GM18873 (cell line): ENCODE data around the gene ITIH3.

Experiments
- ATAC-seq: cut with Tn5 transposase; IDR thresholded peaks from one replicate; pipeline ENCODE4 v1.9.1; 2021; ENCODE audit warnings: mild to moderate bottlenecking, moderate library complexity, moderate number of reproducible peaks; ENCODE audit not compliant: unreplicated experiment, low FRiP score

ITIH3 gene

DNA sequence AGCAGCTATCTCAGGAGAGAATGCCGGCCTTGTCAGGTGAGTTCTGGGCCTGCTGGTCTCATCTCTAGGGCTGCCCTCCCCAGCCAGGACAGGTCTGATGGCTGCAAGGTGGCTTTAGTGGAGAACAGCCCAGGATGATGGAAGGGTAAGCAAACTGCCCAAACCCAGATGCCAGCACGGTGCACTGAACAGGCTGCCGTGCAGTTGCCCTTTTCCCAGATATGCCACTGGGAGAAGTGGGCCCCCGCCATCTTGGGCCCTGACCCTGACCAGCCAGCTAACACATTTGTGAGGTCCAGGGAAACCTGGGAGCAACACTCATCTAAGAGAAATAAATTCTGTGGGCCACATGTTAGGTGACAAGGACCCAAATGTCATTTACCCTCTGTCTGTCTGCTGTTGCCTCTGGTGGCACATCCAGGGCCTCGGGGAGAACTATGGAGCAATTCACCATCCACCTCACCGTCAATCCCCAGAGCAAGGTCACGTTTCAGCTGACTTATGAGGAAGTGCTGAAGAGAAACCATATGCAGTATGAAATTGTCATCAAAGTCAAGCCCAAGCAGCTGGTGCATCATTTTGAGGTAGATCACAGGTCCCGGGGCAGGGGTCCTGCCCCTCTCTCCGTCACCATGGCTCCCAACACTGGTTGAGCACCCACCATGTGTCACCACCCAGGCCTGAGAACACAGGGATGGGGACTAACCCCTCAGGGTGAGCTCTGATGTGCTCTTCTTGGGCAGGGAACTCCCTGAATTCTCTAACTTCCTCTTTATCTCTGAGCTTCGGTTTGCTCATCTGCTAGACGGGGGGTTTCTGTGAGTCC is 15.4 kb upstream of the ITIH3 start:
- no peak for ATAC-seq

DNA sequence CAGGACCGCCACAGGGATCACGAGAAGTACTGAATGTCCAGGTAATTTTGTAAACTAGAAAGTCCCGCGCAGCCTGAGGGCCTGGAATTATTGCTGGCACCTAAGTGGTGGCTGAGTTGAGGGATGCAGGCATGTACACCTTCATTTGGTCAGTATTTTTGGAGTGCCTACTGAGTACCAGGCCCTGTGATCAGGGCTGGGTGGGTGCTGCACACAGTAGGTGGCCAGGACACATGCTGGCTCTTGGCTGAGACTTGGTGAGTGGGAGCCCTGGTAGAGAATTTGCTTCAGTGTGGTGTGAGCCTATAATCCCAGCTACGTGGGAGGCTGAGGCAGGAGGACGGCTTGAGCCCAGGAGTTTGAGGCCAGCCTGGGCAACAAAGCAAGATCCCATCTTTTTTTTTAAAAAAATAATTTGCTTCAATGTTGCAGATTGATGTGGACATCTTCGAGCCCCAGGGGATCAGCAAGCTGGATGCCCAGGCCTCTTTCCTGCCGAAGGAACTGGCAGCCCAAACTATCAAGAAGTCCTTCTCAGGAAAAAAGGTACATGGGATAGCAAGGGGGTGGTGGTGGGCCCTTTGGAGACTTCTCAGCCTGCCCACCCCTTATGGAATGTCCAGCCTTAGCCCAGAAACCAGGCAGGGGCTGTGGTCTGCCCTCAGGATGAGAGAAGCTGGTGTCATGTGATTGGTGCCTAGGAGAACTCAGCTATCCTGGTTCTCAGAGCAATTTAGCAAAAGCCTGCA is 14.6 kb upstream of the ITIH3 start:
- no peak for ATAC-seq

DNA sequence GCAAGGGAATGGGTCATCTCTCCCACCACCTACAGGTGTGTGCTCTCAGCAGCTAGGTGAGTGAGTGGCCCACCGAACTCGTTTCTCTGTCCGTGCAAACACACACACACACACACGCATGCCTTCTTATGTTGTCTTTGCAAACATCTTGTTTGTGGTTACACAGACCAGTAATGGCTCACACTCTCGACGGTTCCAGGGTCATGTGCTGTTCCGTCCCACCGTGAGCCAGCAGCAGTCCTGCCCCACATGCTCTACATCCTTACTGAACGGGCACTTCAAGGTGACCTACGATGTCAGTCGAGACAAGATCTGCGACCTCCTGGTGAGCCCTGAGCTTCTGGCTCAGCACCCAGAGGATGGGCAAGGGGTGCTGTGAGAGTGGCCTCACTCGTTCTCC is 12.9 kb upstream of the ITIH3 start:
- no peak for ATAC-seq

DNA sequence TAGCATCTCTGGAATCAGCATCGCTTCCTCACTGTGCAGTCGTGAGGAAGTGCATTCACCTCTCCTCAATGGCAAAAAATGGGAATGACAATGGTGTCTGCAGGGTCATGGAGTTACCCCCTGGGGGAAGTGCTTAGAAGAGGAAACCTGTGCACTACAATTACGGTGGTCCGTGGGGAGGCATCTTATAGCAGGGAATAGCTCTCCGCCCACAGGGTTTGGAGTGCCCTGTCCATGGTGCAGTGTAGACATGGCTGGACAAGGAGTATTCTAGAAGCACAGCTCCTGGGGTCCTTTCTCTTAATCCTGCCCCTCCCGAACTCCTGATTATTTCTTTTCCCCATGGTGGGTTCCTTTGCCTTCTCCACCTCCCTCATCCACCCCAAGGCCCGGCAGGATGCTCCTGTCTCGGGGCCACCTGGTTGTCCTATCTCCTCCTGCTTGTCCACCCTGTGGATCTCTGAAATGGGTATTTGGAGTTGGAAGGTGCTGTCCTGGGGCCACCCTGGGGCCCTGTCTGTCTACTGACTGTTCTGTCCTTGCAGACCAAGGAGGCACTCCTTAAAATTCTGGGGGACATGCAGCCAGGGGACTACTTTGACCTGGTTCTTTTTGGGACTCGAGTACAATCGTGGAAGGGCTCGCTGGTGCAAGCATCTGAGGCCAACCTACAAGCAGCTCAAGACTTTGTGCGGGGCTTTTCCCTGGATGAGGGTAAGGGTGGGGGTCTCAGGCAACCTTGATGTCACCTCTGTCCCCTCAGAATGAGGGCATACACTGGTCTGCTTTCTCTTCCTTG is 12.0 kb upstream of the ITIH3 start:
- ATAC-seq = no peak

DNA sequence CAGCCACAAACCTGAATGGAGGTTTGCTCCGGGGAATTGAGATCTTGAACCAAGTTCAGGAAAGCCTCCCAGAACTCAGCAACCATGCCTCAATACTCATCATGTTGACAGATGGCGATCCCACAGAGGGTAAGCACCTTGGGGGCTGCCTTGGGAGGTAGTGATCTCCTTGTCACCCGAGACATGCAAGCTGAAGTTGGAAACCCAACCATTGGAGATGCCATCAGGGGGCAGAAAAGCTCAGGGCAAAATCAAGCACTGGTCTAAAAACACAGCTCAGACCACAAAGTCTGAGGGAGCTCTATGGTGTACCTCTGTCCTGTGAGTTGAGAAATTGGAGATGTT is 11.4 kb upstream of the ITIH3 start:
- ATAC-seq = no peak

DNA sequence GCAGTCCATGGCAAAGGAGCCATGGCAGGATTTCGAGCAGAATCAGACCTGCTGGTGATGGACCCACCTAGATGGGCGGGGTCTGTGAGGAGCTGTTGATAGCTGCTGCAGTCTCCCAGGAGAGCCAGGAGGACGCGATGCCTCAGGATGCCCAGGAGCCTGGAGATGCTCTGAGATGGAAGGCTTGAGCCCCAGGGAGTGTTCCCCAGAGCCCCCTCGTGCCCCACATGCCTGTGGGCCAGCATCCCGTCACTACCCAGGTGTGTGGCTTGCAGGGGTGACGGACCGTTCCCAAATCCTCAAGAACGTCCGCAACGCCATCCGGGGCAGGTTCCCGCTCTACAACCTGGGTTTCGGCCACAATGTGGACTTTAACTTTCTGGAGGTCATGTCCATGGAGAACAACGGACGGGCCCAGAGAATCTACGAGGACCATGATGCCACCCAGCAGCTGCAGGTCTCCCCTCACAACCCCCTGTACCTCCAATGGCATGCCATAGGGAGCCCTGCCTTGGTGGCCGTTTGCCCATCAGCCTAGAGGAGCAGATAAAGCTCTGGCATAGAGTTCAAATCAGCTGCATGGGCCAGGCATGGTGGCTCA is 10.5 kb upstream of the ITIH3 start:
- ATAC-seq = no peak

DNA sequence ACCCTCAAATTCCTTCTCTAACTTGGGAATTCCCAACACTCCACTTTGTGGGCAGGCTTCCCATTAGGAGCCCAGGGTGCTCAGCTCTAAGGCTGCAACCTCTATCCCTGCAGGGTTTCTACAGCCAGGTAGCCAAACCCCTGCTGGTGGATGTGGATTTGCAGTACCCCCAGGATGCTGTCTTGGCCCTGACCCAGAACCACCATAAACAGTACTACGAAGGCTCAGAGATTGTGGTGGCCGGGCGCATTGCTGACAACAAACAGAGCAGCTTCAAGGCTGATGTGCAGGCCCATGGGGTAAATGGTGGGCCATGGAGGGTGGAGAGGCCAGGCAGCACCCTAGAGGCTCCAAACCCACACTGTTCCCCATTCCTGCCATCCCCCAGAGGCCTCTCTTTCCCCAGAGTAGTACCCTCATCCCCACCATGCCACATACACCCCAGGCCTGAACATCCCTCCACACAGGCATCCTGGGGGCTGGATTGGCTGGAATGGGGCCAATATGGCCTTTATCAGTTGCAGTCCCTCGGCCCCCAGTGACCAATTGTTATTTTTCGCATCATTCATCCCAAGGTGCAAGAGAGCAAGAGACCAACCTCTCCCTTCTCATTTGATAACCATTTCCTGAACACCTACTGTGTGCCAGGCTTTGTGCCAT is 9.5 kb upstream of the ITIH3 start:
- no peak for ATAC-seq

DNA sequence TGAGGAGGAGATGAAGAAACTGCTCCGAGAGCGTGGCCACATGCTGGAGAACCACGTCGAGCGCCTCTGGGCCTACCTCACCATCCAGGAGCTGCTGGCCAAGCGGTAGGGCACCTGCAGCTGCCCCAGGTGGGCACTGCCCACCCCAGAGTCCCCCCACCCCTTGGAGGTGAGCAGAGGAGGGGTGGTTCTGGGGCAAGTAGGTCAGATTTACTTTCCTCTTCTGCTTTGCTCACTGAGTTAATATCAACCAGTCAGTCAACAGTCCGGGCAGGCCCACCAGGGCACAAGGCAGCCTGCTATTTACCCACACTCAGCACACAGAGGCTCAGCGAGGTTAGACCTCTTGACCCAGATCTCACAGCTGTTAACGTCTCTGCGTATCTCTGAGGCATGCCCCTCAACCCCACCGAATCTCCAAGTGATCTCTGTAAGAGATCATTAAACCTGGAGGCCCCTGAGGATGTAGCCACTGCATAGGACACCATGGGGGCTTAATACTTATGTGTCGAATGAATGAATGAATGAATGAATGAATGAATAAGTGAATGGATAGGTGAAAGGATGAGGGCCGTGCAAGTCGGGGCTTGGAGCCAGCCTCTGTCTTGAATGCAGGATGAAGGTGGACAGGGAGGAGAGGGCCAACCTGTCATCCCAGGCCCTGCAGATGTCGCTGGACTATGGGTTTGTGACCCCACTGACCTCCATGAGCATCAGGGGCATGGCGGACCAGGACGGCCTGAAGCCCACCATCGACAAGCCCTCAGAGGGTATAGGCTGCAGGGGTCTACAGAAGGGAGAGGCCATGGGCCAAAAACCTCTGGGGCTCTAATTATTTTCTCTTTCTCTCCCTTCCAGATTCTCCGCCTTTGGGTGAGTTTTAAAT is 8.0 kb upstream of the ITIH3 start:
- no peak for ATAC-seq

DNA sequence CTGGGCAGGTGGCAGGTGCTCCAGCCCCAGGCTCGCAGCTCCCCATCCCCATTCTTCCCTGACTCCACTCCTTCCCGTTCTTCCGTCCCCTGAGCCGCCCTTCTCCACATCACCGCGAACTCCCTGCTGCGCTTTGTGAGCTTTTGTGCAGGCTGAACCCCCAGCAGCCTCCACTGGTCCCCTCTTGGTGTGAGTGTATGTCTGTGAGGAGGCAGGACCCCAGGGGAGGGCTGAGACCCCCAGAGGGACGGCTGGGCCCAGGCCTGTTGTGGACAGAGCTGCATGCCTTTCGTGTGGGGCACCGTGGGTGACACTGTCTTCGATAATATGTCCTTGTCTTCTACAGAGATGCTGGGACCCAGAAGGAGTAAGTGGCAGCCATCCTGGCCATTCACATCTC is 7.3 kb upstream of the ITIH3 start:
- no peak for ATAC-seq

DNA sequence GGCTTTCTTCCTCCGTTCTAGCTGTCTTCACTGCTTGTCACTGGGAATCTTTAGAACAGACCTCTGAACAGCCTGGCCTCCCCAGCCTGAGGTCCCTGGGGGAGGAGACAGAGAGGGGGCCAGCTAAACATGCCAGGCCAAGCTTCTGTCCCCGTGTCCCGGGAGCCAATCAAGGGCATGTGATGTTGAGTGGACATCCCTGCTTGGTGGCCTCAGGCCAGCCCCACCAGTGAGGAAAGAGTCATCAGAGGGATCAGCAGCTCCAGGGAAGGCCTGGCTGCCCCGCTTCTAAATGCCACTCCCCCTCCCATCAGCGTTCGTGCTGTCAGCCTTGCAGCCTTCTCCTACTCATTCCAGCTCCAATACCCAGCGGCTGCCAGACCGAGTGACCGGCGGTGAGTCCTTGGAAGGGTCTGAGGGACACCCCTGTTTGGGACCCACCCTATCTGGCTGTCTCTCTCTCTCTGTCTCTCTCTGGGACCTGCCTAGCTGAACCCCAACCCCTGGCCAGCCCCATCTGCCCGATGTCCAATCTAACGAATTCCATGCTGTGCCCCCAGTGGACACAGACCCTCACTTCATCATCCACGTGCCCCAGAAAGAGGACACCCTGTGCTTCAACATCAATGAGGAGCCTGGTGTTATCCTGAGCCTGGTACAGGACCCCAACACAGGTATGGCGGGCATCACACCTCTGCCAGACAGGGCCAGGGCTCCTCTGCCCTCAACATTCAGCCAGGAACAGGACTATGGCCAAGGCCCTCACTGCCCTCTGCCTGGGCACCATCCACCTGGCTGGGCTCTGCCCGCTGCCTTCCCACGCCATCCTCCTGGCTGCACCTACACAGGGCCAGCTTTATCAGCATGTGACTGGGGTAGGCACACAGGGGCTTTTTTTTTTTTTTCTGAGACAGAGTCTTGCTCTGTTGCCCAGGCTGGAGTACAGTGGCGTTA is 6.6 kb upstream of the ITIH3 start:
- ATAC-seq = no peak

DNA sequence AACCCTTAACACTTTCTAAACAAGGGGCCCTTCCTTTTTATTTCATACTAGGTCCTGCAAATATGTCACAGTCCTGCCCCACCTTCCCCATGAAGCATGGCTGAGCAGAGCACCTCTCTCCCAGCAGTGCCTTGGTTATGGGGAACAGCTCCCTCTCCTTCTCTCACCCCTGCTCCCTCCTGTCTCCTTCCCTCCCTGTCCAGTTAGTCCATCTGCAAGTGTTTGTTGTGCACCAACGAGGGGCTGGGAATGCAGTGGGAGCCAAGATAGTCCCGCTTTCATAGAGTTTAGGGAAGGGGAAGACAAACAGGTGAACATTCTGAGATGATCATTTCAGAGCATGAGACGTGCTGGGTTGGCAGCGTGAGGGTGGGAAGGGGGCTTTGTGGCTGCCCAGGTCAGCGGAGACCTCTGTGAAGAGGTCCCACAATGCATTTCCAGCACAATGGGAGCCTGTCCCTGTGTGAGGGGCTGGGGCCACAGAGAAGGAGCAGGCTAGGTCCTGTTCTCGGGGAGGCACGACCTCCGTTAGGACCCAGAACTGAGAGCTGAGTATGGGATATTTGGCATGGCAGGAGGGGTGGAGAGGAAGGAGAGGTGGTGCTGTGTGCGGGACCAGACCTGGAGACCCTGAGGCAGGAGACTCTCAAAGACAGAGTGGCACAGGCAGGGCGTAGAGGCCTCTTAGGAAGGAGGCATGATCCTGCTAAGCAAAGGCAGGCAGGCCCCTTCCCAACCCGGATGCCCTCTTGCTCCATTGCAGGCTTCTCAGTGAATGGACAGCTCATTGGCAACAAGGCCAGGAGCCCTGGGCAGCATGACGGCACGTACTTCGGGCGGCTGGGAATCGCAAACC is 5.5 kb upstream of the ITIH3 start:
- ATAC-seq = no peak

DNA sequence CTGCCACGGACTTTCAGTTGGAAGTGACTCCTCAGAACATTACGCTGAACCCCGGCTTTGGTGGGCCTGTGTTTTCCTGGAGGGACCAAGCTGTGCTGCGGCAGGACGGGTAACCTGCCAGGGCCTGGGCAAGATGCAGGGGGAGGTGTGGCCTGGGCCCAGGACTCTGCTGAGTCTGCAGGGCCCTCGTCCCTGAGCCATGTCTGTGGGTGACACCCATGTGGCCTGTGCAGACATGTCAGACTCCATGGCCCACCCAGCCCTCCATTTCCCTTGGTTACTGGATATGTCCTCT is 4.9 kb upstream of the ITIH3 start:
- ATAC-seq = no peak

DNA sequence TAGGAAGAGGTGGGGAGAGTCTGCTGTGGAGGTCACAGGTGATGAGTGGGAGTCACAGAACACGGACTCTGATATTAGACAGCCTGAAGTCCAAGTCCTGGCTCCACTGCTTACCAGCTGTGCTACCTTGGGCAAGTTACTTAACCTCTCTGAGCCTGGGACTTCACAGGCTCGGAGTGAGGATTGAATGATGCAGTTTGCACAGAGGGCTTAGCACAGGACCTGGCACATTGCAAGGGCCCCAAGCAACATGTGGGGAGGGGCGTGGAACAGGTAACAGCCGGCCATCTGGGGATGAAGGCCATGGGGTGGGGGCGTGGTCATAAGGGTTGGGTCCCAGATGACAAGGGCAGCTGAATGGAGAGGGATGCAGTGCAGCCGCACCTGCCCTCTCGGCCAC is 4.3 kb upstream of the ITIH3 start:
- ATAC-seq = no peak

DNA sequence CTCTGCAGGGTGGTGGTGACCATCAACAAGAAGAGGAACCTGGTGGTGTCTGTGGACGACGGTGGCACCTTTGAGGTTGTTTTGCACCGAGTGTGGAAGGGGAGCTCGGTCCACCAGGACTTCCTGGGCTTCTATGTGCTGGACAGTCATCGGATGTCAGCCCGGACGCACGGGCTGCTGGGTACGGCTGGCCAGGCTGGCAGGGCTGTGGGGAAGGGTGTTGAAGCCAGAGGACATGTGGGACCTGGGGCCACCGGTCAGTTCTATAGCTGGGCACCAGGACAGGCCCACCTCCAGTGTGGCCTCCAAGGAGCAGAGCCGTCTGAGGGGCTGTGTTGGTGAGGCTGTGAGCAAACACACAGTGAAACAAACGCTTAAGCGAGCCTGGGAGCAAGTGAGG is 3.9 kb upstream of the ITIH3 start:
- no peak for ATAC-seq

DNA sequence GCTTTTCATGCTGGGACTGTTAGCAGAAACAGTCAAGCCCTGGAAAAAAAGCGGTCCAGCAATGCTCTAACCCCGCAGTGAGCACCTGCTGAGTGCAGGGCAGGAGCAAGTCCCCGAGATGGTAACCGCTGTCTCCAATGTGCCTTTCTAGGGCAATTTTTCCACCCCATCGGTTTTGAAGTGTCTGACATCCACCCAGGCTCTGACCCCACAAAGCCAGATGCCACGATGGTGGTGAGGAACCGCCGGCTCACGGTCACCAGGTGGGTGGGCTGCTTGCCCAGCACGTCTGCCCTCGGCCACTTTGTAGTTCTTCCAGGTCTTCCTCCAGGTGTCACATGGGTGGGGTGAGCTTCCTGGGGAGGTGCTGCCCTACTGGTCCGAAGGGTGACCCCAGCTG is 3.2 kb upstream of the ITIH3 start:
- no peak for ATAC-seq

DNA sequence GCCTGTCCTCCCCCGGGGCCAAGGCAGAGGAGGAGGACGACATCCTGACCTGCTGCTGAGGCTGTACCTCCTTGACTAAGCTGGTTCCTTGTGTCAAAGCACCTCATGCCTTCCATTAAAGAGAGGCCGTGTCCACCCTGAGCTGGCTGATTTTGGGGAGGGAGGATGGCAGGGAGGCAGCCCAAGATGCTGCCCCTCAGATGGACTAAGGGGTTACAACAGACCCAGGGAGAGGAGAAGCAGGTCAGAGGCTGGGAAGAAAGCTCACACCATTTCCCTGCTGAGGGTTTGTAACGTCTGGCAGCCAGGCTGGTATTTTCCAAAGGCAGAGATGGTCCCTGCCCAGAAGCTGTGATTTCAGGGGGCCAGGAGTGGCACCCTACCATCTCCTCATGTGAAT is 2.7 kb upstream of the ITIH3 start:
- no peak for ATAC-seq

DNA sequence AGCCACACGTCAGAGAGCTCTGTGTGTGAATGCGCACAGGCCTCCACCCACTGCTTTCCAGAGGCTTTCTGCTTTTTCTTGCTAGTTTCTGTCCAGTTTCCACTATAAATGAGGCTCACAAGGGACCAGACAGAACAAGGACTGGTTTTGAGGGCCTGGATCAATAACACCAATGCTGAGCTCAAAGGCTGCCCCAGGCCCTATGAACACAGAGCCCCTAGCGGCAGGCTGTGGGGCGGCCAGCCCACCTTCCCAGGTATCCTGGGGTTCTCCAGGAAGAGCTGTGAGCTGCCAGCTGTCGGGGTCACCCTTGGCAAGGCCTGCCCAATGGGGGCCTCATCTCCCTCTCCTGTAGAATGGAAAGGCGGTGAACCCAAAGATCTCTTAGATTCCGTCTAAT is 2.2 kb upstream of the ITIH3 start:
- no peak for ATAC-seq
